ENCODE data around the gene NDUFA3. TPM values are rescaled to one million over a fixed set of nuclear protein-coding genes. Genes with fewer than 3 reads are reported as not detected.

Gene NDUFA3
- total RNA-seq (2022) (111 and 128 TPM in 2 replicates), Bru-seq, nascent RNA (percentile 66 among the genes with signal in this experiment), BruChase-seq, experiment 1, labeled RNA remaining after a 6-hour chase (percentile 74 among the genes with signal in this experiment), BruChase-seq, experiment 2, labeled RNA remaining after a 2-hour chase (percentile 69 among the genes with signal in this experiment)
- long read RNA-seq, transcript NDUFA3-214 (4 exons, 963 nt): major isoform, 133 of 155 reads
- long read RNA-seq, transcript NDUFA3-202 (5 exons, 435 nt): minor isoform, 5 of 155 reads
- long read RNA-seq, partial matches to known transcripts: 0 of 155 reads
- long read RNA-seq, other reads (novel, unspliced or antisense): 6 of 155 reads

- Mint-ChIP-seq H3K36me3 (ENCODE audit: insufficient read depth, unreplicated experiment) (peaks cover 27% of the 10 kb centered on the region), H3K4me1 (ENCODE audit: insufficient read depth, unreplicated experiment) (peaks cover 9% of the 10 kb centered on the region), H3K9me3 (ENCODE audit: unreplicated experiment) (no peaks in the 10 kb centered on the region), H3K27ac (ENCODE audit: low read depth, unreplicated experiment) (peak within 1 kb of the TSS; percentile 91), H3K4me3 (ENCODE audit: unreplicated experiment) (peak within 1 kb of the TSS; percentile 99), H3K27me3 (ENCODE audit: insufficient read depth, unreplicated experiment) (no peaks in the 10 kb centered on the region)
- peak; percentile 99 for DNase-seq (ENCODE audit: unreplicated experiment)
- POLR2A ChIA-PET: interaction anchor here (0.8 to 4.0 kb wide), 2 partner anchors 13 to 35 kb away, joined by 4 to 45 read pairs; partner anchors contain the start of genes CNOT3, PRPF31 and TFPT
- no peak for TF ChIP-seq CTCF (IDR thresholded peaks at IDR 0.05; ENCODE audit: unreplicated experiment)
- CTCF ChIA-PET: no interaction called here
- intact Hi-C loops (cut with micrococcal nuclease): loop anchor here (10.0 kb wide), 1 partner anchor 238 kb away; the partner anchor contains the start of gene MYADM
- no TSS peak for BruUV-seq (replicated peaks)
Measured at GRCh38 chr19:54102421-54103169, at the start of gene NDUFA3. NDUFA3 (plus strand) TSS chr19:54102855; CDS start chr19:54102879, 24 bp downstream.

- Mint-ChIP-seq H3K4me1 (ENCODE audit: insufficient read depth, unreplicated experiment) (no peaks in the 10 kb centered on the region), H3K9me3 (ENCODE audit: unreplicated experiment) (peaks cover 16% of the 10 kb centered on the region), H3K27me3 (ENCODE audit: insufficient read depth, unreplicated experiment) (no peaks in the 10 kb centered on the region), H3K36me3 (ENCODE audit: insufficient read depth, unreplicated experiment) (no peaks in the 10 kb centered on the region), H3K27ac (ENCODE audit: low read depth, unreplicated experiment) (no peak overlapping the region), H3K4me3 (ENCODE audit: unreplicated experiment) (no peak overlapping the region)
- TF ChIP-seq CTCF (IDR thresholded peaks at IDR 0.05; ENCODE audit: unreplicated experiment): no peak
- BruUV-seq (replicated peaks): no TSS peak
- POLR2A ChIA-PET: no interaction called here
- intact Hi-C loops (cut with micrococcal nuclease): no loop called here
- DNase-seq (ENCODE audit: unreplicated experiment): no peak
- CTCF ChIA-PET: no interaction called here
Measured at GRCh38 chr19:54062643-54063042, 40.0 kb upstream of the NDUFA3 start.

- intact Hi-C loops (cut with micrococcal nuclease): no loop called here
- TF ChIP-seq CTCF (IDR thresholded peaks at IDR 0.05; ENCODE audit: unreplicated experiment): no peak
- no TSS peak for BruUV-seq (replicated peaks)
- Mint-ChIP-seq H3K27ac (ENCODE audit: low read depth, unreplicated experiment) (no peak within 1 kb of the TSS), H3K4me3 (ENCODE audit: unreplicated experiment) (no peak within 1 kb of the TSS), H3K36me3 (ENCODE audit: insufficient read depth, unreplicated experiment) (no peaks in the 10 kb centered on the region), H3K27me3 (ENCODE audit: insufficient read depth, unreplicated experiment) (no peaks in the 10 kb centered on the region), H3K4me1 (ENCODE audit: insufficient read depth, unreplicated experiment) (no peaks in the 10 kb centered on the region), H3K9me3 (ENCODE audit: unreplicated experiment) (peaks cover 16% of the 10 kb centered on the region)
- ChIA-PET POLR2A (no interaction called here), CTCF (no interaction called here)
- no peak for DNase-seq (ENCODE audit: unreplicated experiment)
Measured at GRCh38 chr19:54063350-54064116, 39.1 kb upstream of the NDUFA3 start, which contains the start of gene VSTM1. VSTM1 (minus strand) TSS chr19:54063897; CDS start chr19:54063777, 120 bp downstream.

- no TSS peak for BruUV-seq (replicated peaks)
- Mint-ChIP-seq H3K27me3 (ENCODE audit: insufficient read depth, unreplicated experiment) (no peaks in the 10 kb centered on the region), H3K27ac (ENCODE audit: low read depth, unreplicated experiment) (no peak overlapping the region), H3K4me3 (ENCODE audit: unreplicated experiment) (no peak overlapping the region), H3K36me3 (ENCODE audit: insufficient read depth, unreplicated experiment) (no peaks in the 10 kb centered on the region), H3K9me3 (ENCODE audit: unreplicated experiment) (peaks cover 16% of the 10 kb centered on the region), H3K4me1 (ENCODE audit: insufficient read depth, unreplicated experiment) (no peaks in the 10 kb centered on the region)
- TF ChIP-seq CTCF (IDR thresholded peaks at IDR 0.05; ENCODE audit: unreplicated experiment): no peak
- no peak for DNase-seq (ENCODE audit: unreplicated experiment)
- CTCF ChIA-PET: no interaction called here
- POLR2A ChIA-PET: no interaction called here
- intact Hi-C loops (cut with micrococcal nuclease): no loop called here
Measured at GRCh38 chr19:54069470-54069869, 33.2 kb upstream of the NDUFA3 start.
